Loucy (cell line): Measurements from ENCODE around the gene ROBO2.

Experiments
- H2AFZ ChIP-seq: fragments of 200-600 bp; sonication (generic); 2 replicates; pipeline ENCODE4 v1.6.0; 2016; ENCODE audit warnings: antibody characterized with exemption, mild to moderate bottlenecking, low read length, moderate library complexity
- H3F3A ChIP-seq: fragments of 200-600 bp; 2 replicates; pipeline ENCODE4 v1.6.0; 2016; ENCODE audit warnings: antibody characterized with exemption, low read depth, mild to moderate bottlenecking
- H3K27me3 ChIP-seq: fragments of 200-600 bp; sonication (generic); 2 replicates; pipeline ENCODE4 v1.6.1; 2014; ENCODE audit warnings: low read length, mild to moderate bottlenecking; ENCODE audit not compliant: insufficient read depth, poor library complexity, severe bottlenecking
- H3K36me3 ChIP-seq: fragments of 200-600 bp; sonication (generic); 2 replicates; pipeline ENCODE4 v1.6.1; 2016; ENCODE audit warnings: low read length; ENCODE audit not compliant: insufficient read depth
- H3K4me1 ChIP-seq: fragments of 200-600 bp; sonication (generic); 2 replicates; pipeline ENCODE4 v1.5.1; 2014; ENCODE audit warnings: low read length, mild to moderate bottlenecking; ENCODE audit not compliant: insufficient read depth, poor library complexity, severe bottlenecking
- H3K4me2 ChIP-seq: fragments of 200-600 bp; sonication (generic); 2 replicates; pipeline ENCODE4 v1.6.0; 2014; ENCODE audit warnings: antibody characterized with exemption, low read length, low read depth, mild to moderate bottlenecking; ENCODE audit not compliant: poor library complexity, severe bottlenecking
- H3K4me3 ChIP-seq: fragments of 200-600 bp; sonication (generic); 2 replicates; pipeline ENCODE4 v1.5.1; 2014; ENCODE audit warnings: low read length, mild to moderate bottlenecking, mixed read lengths; ENCODE audit not compliant: poor library complexity, severe bottlenecking
- H3K79me2 ChIP-seq: fragments of 200-600 bp; sonication (generic); 2 replicates; pipeline ENCODE4 v1.6.1; 2014; ENCODE audit warnings: low read length; ENCODE audit not compliant: insufficient read depth
- H3K9ac ChIP-seq: fragments of 200-600 bp; sonication (generic); 2 replicates; pipeline ENCODE4 v1.6.0; 2014; ENCODE audit warnings: mild to moderate bottlenecking, low read depth, low read length, moderate library complexity; ENCODE audit not compliant: poor library complexity, severe bottlenecking
- H3K9me2 ChIP-seq: fragments of 200-600 bp; sonication (generic); replicated peaks from 2 replicates; pipeline ENCODE4 v1.6.1; 2016; ENCODE audit warnings: low read depth, low read length, mixed read lengths
- H3K9me3 ChIP-seq: fragments of 200-600 bp; sonication (generic); 2 replicates; pipeline ENCODE4 v1.6.1; 2014; ENCODE audit warnings: mild to moderate bottlenecking, antibody characterized with exemption, low read length, low read depth; ENCODE audit not compliant: insufficient read depth
- H4K20me1 ChIP-seq: fragments of 200-600 bp; sonication (generic); 2 replicates; pipeline ENCODE4 v1.6.0; 2014; ENCODE audit warnings: antibody characterized with exemption, low read length, mild to moderate bottlenecking; ENCODE audit not compliant: insufficient read depth, poor library complexity, severe bottlenecking
- EZH2phosphoT487 ChIP-seq: fragments of 200-600 bp; IDR thresholded peaks from 2 replicates; pipeline ENCODE4 v1.6.1; 2018; ENCODE audit warnings: antibody characterized with exemption, mild to moderate bottlenecking, moderate library complexity, borderline replicate concordance
- TF ChIP-seq, protein P1 (sequence below): fragments of 200-600 bp; sonication (generic); conservative IDR thresholded peaks from 2 replicates; pipeline ENCODE4 v1.5.1; 2014; ENCODE audit warnings: mild to moderate bottlenecking, antibody characterized with exemption, low read length

ROBO2 gene

DNA sequence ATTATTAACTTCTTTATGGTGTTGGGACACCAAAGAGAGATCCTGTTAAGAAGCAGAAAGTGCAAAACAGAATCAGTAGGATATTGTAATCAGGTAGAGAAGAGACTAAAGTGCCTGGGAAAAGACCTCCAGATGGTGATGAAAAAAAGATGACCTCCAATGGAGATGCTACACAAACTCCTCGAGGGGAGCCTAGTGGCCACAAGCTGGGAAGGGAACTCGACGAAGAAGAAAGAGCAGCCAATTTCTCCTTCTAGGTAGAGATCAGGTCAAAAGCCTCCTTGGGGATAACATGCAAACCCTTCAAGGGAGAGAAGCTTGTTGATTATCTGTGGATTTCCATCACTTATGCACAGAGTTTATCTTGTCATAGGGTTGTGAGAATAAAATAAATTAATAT lies 647.6 kb downstream of the ROBO2 start:
- no peaks in the 10 kb centered on the region for H3K9me2 ChIP-seq
- no peaks in the 10 kb centered on the region for H3K36me3 ChIP-seq
- no peaks in the 10 kb centered on the region for H3K27me3 ChIP-seq
- no peaks in the 10 kb centered on the region for H3F3A ChIP-seq
- no peaks in the 10 kb centered on the region for H3K79me2 ChIP-seq
- H4K20me1 ChIP-seq: no peaks in the 10 kb centered on the region
- no peak for TF ChIP-seq EZH2phosphoT487
- TF ChIP-seq, protein P1, sequence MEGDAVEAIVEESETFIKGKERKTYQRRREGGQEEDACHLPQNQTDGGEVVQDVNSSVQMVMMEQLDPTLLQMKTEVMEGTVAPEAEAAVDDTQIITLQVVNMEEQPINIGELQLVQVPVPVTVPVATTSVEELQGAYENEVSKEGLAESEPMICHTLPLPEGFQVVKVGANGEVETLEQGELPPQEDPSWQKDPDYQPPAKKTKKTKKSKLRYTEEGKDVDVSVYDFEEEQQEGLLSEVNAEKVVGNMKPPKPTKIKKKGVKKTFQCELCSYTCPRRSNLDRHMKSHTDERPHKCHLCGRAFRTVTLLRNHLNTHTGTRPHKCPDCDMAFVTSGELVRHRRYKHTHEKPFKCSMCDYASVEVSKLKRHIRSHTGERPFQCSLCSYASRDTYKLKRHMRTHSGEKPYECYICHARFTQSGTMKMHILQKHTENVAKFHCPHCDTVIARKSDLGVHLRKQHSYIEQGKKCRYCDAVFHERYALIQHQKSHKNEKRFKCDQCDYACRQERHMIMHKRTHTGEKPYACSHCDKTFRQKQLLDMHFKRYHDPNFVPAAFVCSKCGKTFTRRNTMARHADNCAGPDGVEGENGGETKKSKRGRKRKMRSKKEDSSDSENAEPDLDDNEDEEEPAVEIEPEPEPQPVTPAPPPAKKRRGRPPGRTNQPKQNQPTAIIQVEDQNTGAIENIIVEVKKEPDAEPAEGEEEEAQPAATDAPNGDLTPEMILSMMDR: no peak
- H3K9ac ChIP-seq: no peak overlapping the region
- peaks cover 3% of the 10 kb centered on the region; the same call in 1 of the 2 replicates for H3K9me3 ChIP-seq
- no peak overlapping the region for H3K4me3 ChIP-seq
- H3K4me1 ChIP-seq: no peaks in the 10 kb centered on the region
- H2AFZ ChIP-seq: no peak overlapping the region
- no peak overlapping the region for H3K4me2 ChIP-seq

DNA sequence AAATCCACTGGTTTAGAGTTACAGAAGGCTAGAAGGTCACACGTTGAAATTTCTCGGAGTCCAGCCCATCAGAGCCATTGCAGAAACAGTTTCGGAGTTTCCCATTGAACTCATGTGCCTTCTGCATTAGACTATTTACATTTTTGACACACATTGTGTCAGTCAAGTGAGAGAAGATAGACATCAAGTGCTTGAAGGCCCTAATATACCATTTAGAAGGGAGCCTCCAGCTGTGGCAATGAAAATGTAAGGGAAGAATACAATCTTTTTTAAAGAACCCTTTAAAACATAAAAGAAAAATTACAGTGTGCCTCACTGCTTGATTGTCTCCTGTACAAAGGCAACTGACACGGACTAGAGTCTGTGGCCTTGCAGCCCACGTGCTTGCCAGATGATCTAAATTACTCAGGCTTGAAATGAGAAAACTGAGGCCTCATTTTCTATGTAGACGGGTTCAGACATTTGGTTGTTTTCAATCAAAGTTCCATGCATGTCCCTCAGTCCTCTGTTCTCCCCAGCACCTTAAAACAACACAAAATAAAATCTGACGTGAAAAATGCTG lies 650.5 kb downstream of the ROBO2 start:
- Histone ChIP-seq H3K4me2 (no peak overlapping the region), H3K9me2 (no peaks in the 10 kb centered on the region), H3K27me3 (no peaks in the 10 kb centered on the region), H4K20me1 (no peaks in the 10 kb centered on the region), H3K9me3 (peaks cover 3% of the 10 kb centered on the region; the same call in 1 of the 2 replicates), H3K79me2 (no peaks in the 10 kb centered on the region), H3K36me3 (no peaks in the 10 kb centered on the region), H2AFZ (no peak overlapping the region), H3K4me3 (no peak overlapping the region), H3K9ac (no peak overlapping the region), H3K4me1 (no peaks in the 10 kb centered on the region), H3F3A (no peaks in the 10 kb centered on the region)
- TF ChIP-seq, protein P1: no peak
- no peak for TF ChIP-seq EZH2phosphoT487

DNA sequence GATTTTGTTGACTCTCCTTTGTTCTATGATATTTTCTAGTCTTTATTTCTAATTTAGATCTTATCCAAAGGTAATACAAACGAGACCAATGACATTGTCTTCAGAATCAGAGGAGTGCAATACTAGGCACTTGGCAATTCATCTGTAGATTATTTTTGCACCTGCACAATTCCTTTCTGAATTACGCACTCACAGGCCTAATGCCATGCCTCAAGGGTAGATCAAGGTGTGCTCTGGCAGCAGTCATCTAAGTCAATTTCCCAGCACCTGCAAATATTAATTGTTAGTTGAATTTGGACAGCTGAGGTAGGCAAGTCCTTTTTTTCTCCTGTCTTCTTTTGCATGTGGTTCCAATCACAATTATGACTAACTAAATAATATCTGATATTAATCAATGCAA lies 653.2 kb downstream of the ROBO2 start:
- TF ChIP-seq EZH2phosphoT487: no peak
- TF ChIP-seq, protein P1: no peak
- Histone ChIP-seq H3K4me3 (no peak overlapping the region), H3K36me3 (no peaks in the 10 kb centered on the region), H3K9me2 (no peaks in the 10 kb centered on the region), H3K4me2 (no peak overlapping the region), H2AFZ (no peak overlapping the region), H4K20me1 (no peaks in the 10 kb centered on the region), H3K79me2 (no peaks in the 10 kb centered on the region), H3K4me1 (no peaks in the 10 kb centered on the region), H3K27me3 (no peaks in the 10 kb centered on the region), H3K9ac (no peak overlapping the region), H3K9me3 (peaks cover 3% of the 10 kb centered on the region; the same call in 1 of the 2 replicates), H3F3A (no peaks in the 10 kb centered on the region)
